OCI-LY7 (cell line): Measurements from ENCODE around the gene PDC. TPM values are rescaled to one million over a fixed set of nuclear protein-coding genes. Genes with fewer than 3 reads are reported as not detected.
A peak's percentile ranks its signal among the peaks of the same experiment; 100 is the strongest.
"Not testable (repeated sequence)": the region's sequence is repeated elsewhere in the genome, so short reads cannot be mapped to it uniquely, and the experiment has no call there.

Experiments used
- BruUV-seq: library from RNA; stranded (reverse); fragments of 400-500 nt; replicated peaks from 2 replicates; lab custom pipeline; 2021; lab: Mats Ljungman, UMichigan
- CTCF ChIA-PET: fragments of 300-600 bp; sonication (Branson Sonifier 250); formaldehyde crosslinking; loops from one replicate; lab custom pipeline; 2022; ENCODE audit warnings: antibody characterized with exemption; ENCODE audit not compliant: unreplicated experiment; lab: Charles Lee
- POLR2A ChIA-PET: fragments of 300-600 bp; sonication (Branson Sonifier 250); formaldehyde crosslinking; loops from one replicate; lab custom pipeline; 2022; ENCODE audit warnings: antibody characterized with exemption; lab: Charles Lee
- DNase-seq: peaks from one replicate; pipeline ENCODE4 v3.0.0-alpha.2; 2015; ENCODE audit warnings: low spot score
- H2AFZ ChIP-seq: fragments of 200-600 bp; sonication (generic), shearing (Covaris generic); 2 replicates; pipeline ENCODE4 v1.6.1; 2014; ENCODE audit warnings: mild to moderate bottlenecking, antibody characterized with exemption, low read length, moderate library complexity
- H3K27ac ChIP-seq: fragments of 200-600 bp; sonication (generic); 2 replicates; pipeline ENCODE4 v1.5.1; 2014; ENCODE audit warnings: mixed run types, low read depth, mild to moderate bottlenecking, moderate library complexity, low read length, inconsistent platforms; ENCODE audit not compliant: poor library complexity, severe bottlenecking
- H3K36me3 ChIP-seq: fragments of 200-600 bp; sonication (generic); 2 replicates; pipeline ENCODE4 v1.6.1; 2014; ENCODE audit warnings: mild to moderate bottlenecking, antibody characterized with exemption, low read length, moderate library complexity, mixed read lengths; ENCODE audit not compliant: insufficient read depth
- H3K4me1 ChIP-seq: fragments of 200-600 bp; sonication (generic); 2 replicates; pipeline ENCODE4 v1.5.1; 2014; ENCODE audit warnings: mild to moderate bottlenecking, low read length; ENCODE audit not compliant: insufficient read depth, poor library complexity, severe bottlenecking
- H3K4me2 ChIP-seq: fragments of 200-600 bp; sonication (generic); 2 replicates; pipeline ENCODE4 v1.6.1; 2014; ENCODE audit warnings: mild to moderate bottlenecking, low read length
- H3K4me3 ChIP-seq: fragments of 200-600 bp; sonication (generic); 2 replicates; pipeline ENCODE4 v1.5.1; 2014; ENCODE audit warnings: mild to moderate bottlenecking, low read depth, low read length; ENCODE audit not compliant: poor library complexity, severe bottlenecking
- H3K79me2 ChIP-seq: fragments of 200-600 bp; sonication (generic); 2 replicates; pipeline ENCODE4 v1.6.1; 2016; ENCODE audit warnings: low read depth, mild to moderate bottlenecking, low read length, moderate library complexity, mixed read lengths; ENCODE audit not compliant: insufficient read depth
- H3K9me2 ChIP-seq: fragments of 200-600 bp; sonication (generic); 2 replicates; pipeline ENCODE4 v1.6.1; 2016; ENCODE audit warnings: mild to moderate bottlenecking, low read length, mixed read lengths; ENCODE audit not compliant: insufficient read depth
- H3K9me3 ChIP-seq: fragments of 200-600 bp; sonication (generic); 2 replicates; pipeline ENCODE4 v1.6.1; 2014; ENCODE audit warnings: mild to moderate bottlenecking, mixed run types, low read length, mixed read lengths
- H4K20me1 ChIP-seq: fragments of 200-600 bp; sonication (generic); 2 replicates; pipeline ENCODE4 v1.6.1; 2014; ENCODE audit warnings: mild to moderate bottlenecking, antibody characterized with exemption, low read length, moderate library complexity, mixed read lengths; ENCODE audit not compliant: insufficient read depth
- EZH2phosphoT487 ChIP-seq: fragments of 200-600 bp; sonication (generic); IDR thresholded peaks from 2 replicates; pipeline ENCODE4 v1.6.1; 2018; ENCODE audit warnings: low read depth, borderline replicate concordance, mild to moderate bottlenecking, mixed run types, antibody characterized with exemption, low read length, moderate library complexity, mixed read lengths
- intact Hi-C: fragments of 100-400 bp; cut with micrococcal nuclease; formaldehyde crosslinking; loops from one replicate; pipeline ENCODE4 v1.10.0; 2022; ENCODE audit not compliant: unreplicated experiment
- total RNA-seq, 2 experiments: library from RNA; depleted of rRNA in 1 of 2; stranded (reverse); fragments of >200 nt in 1 of 2; shearing (Covaris generic) in 1 of 2; gene quantifications; 2 replicates each; pipeline ENCODE4 v1.2.3, GENCODE V29; 2014 to 2022
- TF ChIP-seq, protein P1 (sequence below): fragments of 200-600 bp; sonication (generic); conservative IDR thresholded peaks from 2 replicates; pipeline ENCODE4 v1.5.1; 2014; ENCODE audit warnings: mild to moderate bottlenecking, antibody characterized with exemption, low read length, moderate library complexity, mixed read lengths

Gene PDC
- total RNA-seq, 2 experiments from 2014 or later = not detected

- no peaks in the 10 kb centered on the region for H3K9me2 ChIP-seq
- no peaks in the 10 kb centered on the region for H3K79me2 ChIP-seq
- ChIA-PET POLR2A (interaction anchor here (1.2 to 1.4 kb wide), 3 partner anchors 9 to 11 kb away, joined by 3 to 5 read pairs (median 3); no protein-coding TSS in a partner anchor), CTCF (no interaction called here)
- H3K4me1 ChIP-seq = no peaks in the 10 kb centered on the region
- no peak overlapping the region for H2AFZ ChIP-seq
- TF ChIP-seq, protein P1, sequence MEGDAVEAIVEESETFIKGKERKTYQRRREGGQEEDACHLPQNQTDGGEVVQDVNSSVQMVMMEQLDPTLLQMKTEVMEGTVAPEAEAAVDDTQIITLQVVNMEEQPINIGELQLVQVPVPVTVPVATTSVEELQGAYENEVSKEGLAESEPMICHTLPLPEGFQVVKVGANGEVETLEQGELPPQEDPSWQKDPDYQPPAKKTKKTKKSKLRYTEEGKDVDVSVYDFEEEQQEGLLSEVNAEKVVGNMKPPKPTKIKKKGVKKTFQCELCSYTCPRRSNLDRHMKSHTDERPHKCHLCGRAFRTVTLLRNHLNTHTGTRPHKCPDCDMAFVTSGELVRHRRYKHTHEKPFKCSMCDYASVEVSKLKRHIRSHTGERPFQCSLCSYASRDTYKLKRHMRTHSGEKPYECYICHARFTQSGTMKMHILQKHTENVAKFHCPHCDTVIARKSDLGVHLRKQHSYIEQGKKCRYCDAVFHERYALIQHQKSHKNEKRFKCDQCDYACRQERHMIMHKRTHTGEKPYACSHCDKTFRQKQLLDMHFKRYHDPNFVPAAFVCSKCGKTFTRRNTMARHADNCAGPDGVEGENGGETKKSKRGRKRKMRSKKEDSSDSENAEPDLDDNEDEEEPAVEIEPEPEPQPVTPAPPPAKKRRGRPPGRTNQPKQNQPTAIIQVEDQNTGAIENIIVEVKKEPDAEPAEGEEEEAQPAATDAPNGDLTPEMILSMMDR = no peak
- no peak for TF ChIP-seq EZH2phosphoT487
- H3K4me2 ChIP-seq = no peak overlapping the region
- H3K36me3 ChIP-seq = peaks cover 72% of the 10 kb centered on the region
- H3K9me3 ChIP-seq = no peaks in the 10 kb centered on the region
- no peak overlapping the region for H3K27ac ChIP-seq
- no peaks in the 10 kb centered on the region for H4K20me1 ChIP-seq
- DNase-seq = peak; percentile 1
- intact Hi-C loops = loop anchor here (10.0 kb wide), 1 partner anchor 576 kb away; no protein-coding TSS in a partner anchor
- no TSS peak for BruUV-seq
- H3K4me3 ChIP-seq = no peak overlapping the region
Measured at GRCh38 chr1:186409091-186409490, 51.8 kb downstream of the PDC start.

DNA sequence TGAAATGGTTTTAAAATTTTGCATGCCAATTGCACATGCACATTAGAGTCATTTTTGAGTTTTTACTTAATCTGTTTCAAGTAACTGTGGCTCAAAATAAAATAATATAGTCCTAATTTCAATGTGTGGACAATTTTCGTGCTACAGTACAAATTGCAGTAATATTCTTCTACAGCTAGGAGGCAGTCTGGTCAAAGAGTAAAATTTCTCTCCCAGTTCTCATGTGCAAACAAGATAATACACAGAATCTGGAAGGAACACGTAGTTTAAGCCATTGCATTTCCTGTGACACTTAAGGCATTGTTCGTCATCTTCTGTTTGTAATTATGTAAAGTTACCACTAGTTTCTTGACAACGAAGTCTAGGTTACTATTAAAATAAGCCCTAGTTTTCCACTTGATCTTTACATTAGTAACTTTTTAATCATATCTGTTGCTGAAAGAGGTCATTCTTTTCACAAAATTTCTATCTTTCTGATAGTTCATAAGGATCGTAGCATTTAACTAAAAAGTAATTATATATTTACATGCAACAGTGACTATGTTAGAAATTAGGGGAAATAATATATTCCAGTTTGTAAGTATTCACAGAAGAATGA lies 56.4 kb downstream of the PDC start:
- peak; percentile 44 for DNase-seq
- TF ChIP-seq, protein P1 = peak; percentile 90
- TF ChIP-seq EZH2phosphoT487 = no peak
- intact Hi-C loops = loop anchor here (10.0 kb wide), 1 partner anchor 580 kb away; no protein-coding TSS in a partner anchor

DNA sequence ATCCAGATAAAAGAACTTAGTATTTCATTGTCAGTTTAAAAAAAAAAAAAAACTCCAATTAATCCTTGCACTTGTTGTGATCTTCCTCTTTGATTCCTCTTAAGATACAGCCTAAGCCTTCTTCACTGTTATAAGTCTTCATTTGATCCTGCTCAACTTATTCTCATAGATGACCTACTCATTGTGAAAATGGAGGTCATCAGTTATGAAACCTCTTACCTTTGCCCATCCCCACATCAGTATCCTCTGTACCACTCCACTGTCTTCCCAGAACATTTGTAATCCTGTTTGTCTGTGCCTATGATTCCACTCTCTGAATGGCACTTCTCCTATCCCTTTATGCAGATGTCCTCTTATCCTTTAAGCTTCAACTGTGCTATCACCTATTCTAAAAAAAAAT lies 57.3 kb downstream of the PDC start:
- H3K9me2 ChIP-seq = no peaks in the 10 kb centered on the region
- ChIA-PET CTCF (no interaction called here), POLR2A (interaction anchor here (0.5 kb wide), 1 partner anchor 1873 kb away, joined by 4 read pairs; no protein-coding TSS in a partner anchor)
- no peaks in the 10 kb centered on the region for H3K9me3 ChIP-seq
- H3K79me2 ChIP-seq = no peaks in the 10 kb centered on the region
- DNase-seq = no peak
- BruUV-seq = no TSS peak
- no peak overlapping the region for H2AFZ ChIP-seq
- no peak overlapping the region for H3K4me2 ChIP-seq
- H3K36me3 ChIP-seq = peaks cover 62% of the 10 kb centered on the region
- no peak overlapping the region for H3K4me3 ChIP-seq
- no peak overlapping the region for H3K27ac ChIP-seq
- intact Hi-C loops = loop anchor here (10.0 kb wide), 1 partner anchor 581 kb away; no protein-coding TSS in a partner anchor
- no peaks in the 10 kb centered on the region for H3K4me1 ChIP-seq
- H4K20me1 ChIP-seq = no peaks in the 10 kb centered on the region
- no peak for TF ChIP-seq EZH2phosphoT487
- TF ChIP-seq, protein P1 = no peak

More for the DNA sequence above, 56.4 kb downstream of the PDC start:
- Histone ChIP-seq H3K4me3 (no peak overlapping the region), H4K20me1 (no peaks in the 10 kb centered on the region), H3K4me2 (no peak overlapping the region), H3K36me3 (peaks cover 61% of the 10 kb centered on the region), H3K9me2 (no peaks in the 10 kb centered on the region), H3K9me3 (no peaks in the 10 kb centered on the region), H3K27ac (no peak overlapping the region), H3K4me1 (no peaks in the 10 kb centered on the region), H3K79me2 (no peaks in the 10 kb centered on the region), H2AFZ (no peak overlapping the region)
- ChIA-PET CTCF (no interaction called here), POLR2A (interaction anchor here (0.5 to 1.1 kb wide), 3 partner anchors 13 to 1874 kb away, joined by 3 to 4 read pairs (median 3); no protein-coding TSS in a partner anchor)
- BruUV-seq = no TSS peak

- H3K4me3 ChIP-seq, H3K4me2 ChIP-seq, DNase-seq, H3K79me2 ChIP-seq, POLR2A ChIA-PET, H2AFZ ChIP-seq, BruUV-seq, H4K20me1 ChIP-seq, CTCF ChIA-PET, H3K27ac ChIP-seq, H3K9me3 ChIP-seq, H3K9me2 ChIP-seq, H3K4me1 ChIP-seq: not testable (repeated sequence)
- peaks cover 64% of the 10 kb centered on the region for H3K36me3 ChIP-seq
- intact Hi-C loops = loop anchor here (10.0 kb wide), 1 partner anchor 583 kb away; no protein-coding TSS in a partner anchor
Measured at GRCh38 chr1:186401446-186401845, 59.5 kb downstream of the PDC start.
